NCI-H128 (cell line): Measurements from ENCODE around the gene MAMLD1.
"Not testable (repeated sequence)": the region's sequence is repeated elsewhere in the genome, so short reads cannot be mapped to it uniquely, and the experiment has no call there.

ENCODE experiments used
- DNase-seq: peaks from one replicate; lab custom pipeline; 2025; ENCODE audit not compliant: unreplicated experiment; lab: John Stamatoyannopoulos, UW

Gene MAMLD1

GRCh38 chrX:150362599-150363481, at the start of gene MAMLD1:
MAMLD1 (plus strand) TSS chrX:150363317; CDS start chrX:150445517, 82,200 bp downstream.
- no peak for DNase-seq

- DNase-seq: no peak
Measured at GRCh38 chrX:150313514-150313913, 49.6 kb upstream of the MAMLD1 start.

GRCh38 chrX:150314186-150314585, 48.9 kb upstream of the MAMLD1 start:
- no peak for DNase-seq

- no peak for DNase-seq
Measured at GRCh38 chrX:150316564-150316963, 46.6 kb upstream of the MAMLD1 start.

GRCh38 chrX:150323020-150323419, 40.1 kb upstream of the MAMLD1 start:
- no peak for DNase-seq

GRCh38 chrX:150324035-150324728, 38.9 kb upstream of the MAMLD1 start:
- no peak for DNase-seq

- no peak for DNase-seq
Measured at GRCh38 chrX:150324919-150325318, 38.2 kb upstream of the MAMLD1 start.

GRCh38 chrX:150326541-150327247, 36.4 kb upstream of the MAMLD1 start:
- no peak for DNase-seq

- no peak for DNase-seq
Measured at GRCh38 chrX:150329282-150329681, 33.8 kb upstream of the MAMLD1 start.

- DNase-seq: no peak
Measured at GRCh38 chrX:150329868-150330267, 33.2 kb upstream of the MAMLD1 start.

- DNase-seq: no peak
Measured at GRCh38 chrX:150332023-150332422, 31.1 kb upstream of the MAMLD1 start.

- DNase-seq: no peak
Measured at GRCh38 chrX:150334100-150334499, 29.0 kb upstream of the MAMLD1 start.

GRCh38 chrX:150334981-150335380, 28.1 kb upstream of the MAMLD1 start:
- DNase-seq: no peak

- DNase-seq: no peak
Measured at GRCh38 chrX:150337026-150337425, 26.1 kb upstream of the MAMLD1 start.

GRCh38 chrX:150337536-150337935, 25.6 kb upstream of the MAMLD1 start:
- DNase-seq: no peak

GRCh38 chrX:150338615-150339014, 24.5 kb upstream of the MAMLD1 start:
- no peak for DNase-seq

GRCh38 chrX:150339736-150340135, 23.4 kb upstream of the MAMLD1 start:
- DNase-seq: no peak

- not testable (repeated sequence) for DNase-seq
Measured at GRCh38 chrX:150340326-150340725, 22.8 kb upstream of the MAMLD1 start.

GRCh38 chrX:150347471-150347870, 15.6 kb upstream of the MAMLD1 start:
- no peak for DNase-seq

- no peak for DNase-seq
Measured at GRCh38 chrX:150348365-150348764, 14.8 kb upstream of the MAMLD1 start.

- DNase-seq: no peak
Measured at GRCh38 chrX:150352114-150352513, 11.0 kb upstream of the MAMLD1 start.

GRCh38 chrX:150352581-150352980, 10.5 kb upstream of the MAMLD1 start:
- DNase-seq: no peak
